Psoas muscle (tissue), 8 donors: Measurements from ENCODE around the gene RTP5. TPM values are rescaled to one million over a fixed set of nuclear protein-coding genes. Genes with fewer than 3 reads are reported as not detected.

ENCODE experiments used
- ATAC-seq, 4 donors: fragments of 200-7000 bp; cut with Tn5 transposase; one replicate each; pipeline ENCODE4 v1.9.1; 2020; ENCODE audit warnings: moderate library complexity in 3 of 4, mild to moderate bottlenecking in 2 of 4
- DNase-seq, 2 donors: peaks; one replicate each; pipeline ENCODE4 v3.0.0-alpha.2; 2020
- H3K27ac ChIP-seq: fragments of 200-600 bp; one replicate; pipeline ENCODE4 v1.8.0; 2022
- H3K27me3 ChIP-seq, 3 donors: fragments of 200-600 bp in 1 of 3; one replicate each; pipeline versions ENCODE4 v1.6.1 to v1.8.0; 2013 to 2022; ENCODE audit warnings: low read length in 2 of 3, mild to moderate bottlenecking in 2 of 3, moderate library complexity in 1 of 3; ENCODE audit not compliant: insufficient read depth in 3 of 3
- H3K36me3 ChIP-seq, 2 donors: fragments of 200-600 bp in 1 of 2; one replicate each; pipeline versions ENCODE4 v1.6.1 to v1.8.0; 2013 to 2022; ENCODE audit warnings: low read depth in 1 of 2, mild to moderate bottlenecking in 1 of 2, moderate library complexity in 1 of 2; ENCODE audit not compliant: insufficient read depth in 1 of 2
- H3K4me1 ChIP-seq: fragments of 200-600 bp; one replicate; pipeline ENCODE4 v1.8.0; 2022
- H3K4me3 ChIP-seq: fragments of 200-600 bp; one replicate; pipeline ENCODE4 v1.8.0; 2022; ENCODE audit warnings: mild to moderate bottlenecking
- H3K9me3 ChIP-seq: fragments of 200-600 bp; one replicate; pipeline ENCODE4 v1.8.0; 2022
- WGBS, 3 donors: extraction: QIAGEN DNeasy Blood & Tissue Kit; methylation state at CpG; one replicate each; pipeline versions ENCODE4 v1.1.6 to v1.1.7; 2013; 5-methylcytosine and 5-hydroxymethylcytosine counted together
- intact Hi-C, 2 donors: fragments of 100-400 bp; cut with DNase I; formaldehyde crosslinking; loops; one replicate each; pipeline versions ENCODE4 v1.11.0 to v1.14.2; 2022
- polyA plus RNA-seq, 3 donors: library from polyadenylated mRNA; stranded (reverse); fragments of 200-250 nt; gene quantifications; one replicate each; pipeline ENCODE4 v1.2.3, GENCODE V29; 2013
- total RNA-seq, 4 donors: library from RNA; stranded (reverse); fragmentation: NEBNext Ultra II Directional in 2 of 4; extraction: Animal tissue kit (Norgen Biotek cat#: 25700) in 2 of 4; gene quantifications; one replicate each; pipeline versions ENCODE4 v1.2.1 to v1.2.4, GENCODE V29; 2021 to 2023
- TF ChIP-seq, protein P1 (sequence below): fragments of 200-600 bp; IDR thresholded peaks from one replicate; pipeline ENCODE4 v1.8.0; 2022; ENCODE audit warnings: antibody characterized with exemption
- donor health status: healthy with polysubstance abuse.
- donor health status: DM: no; HTN: no; CAD: no; lungs with moderate emphysema.
- donor health status: Bipolar disorder and iron deficiency.
- donor health status: healthy.
- donor health status: DM: yes; HTN: yes; CAD: no.
- donor health status: DM: no; HTN: no; CAD: no.
- donor health status: DM: no; HTN: no; CAD: no.
- donor health status: DM: yes; HTN: yes; CAD: no.

The RTP5 gene
- total and polyA plus RNA-seq, 7 donors = 0.01 TPM; not detected in 6

DNA sequence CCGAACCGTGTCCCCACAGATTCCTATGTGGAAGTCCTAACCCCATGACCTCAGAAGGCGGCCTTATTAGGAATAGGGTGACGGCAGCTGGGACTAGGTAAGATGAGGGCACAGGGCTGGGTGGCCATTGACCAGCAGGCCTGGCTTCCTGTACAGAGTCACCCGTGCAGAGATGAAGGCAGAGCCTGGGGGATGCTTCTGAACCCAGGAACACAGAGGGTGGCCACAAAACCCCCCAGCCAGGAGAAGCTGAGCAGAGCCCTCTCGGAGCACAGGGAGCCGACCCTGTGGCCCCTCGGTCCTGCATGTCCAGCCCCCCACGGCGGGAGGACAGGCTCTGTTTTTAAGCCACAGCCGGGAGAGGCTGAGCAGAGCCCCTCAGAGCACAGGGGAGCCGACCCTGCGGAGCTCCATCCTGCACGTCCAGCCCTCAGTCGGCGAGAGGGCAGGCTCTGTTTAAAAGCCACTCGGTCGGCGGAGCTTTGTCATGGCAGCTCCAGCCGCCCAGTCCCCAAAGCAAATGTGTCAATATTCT, 13.6 kb upstream of the RTP5 start:
- WGBS, 3 donors = 76 to 79% (median 77%) methylated on average over 19 to 20 of the region's 20 CpGs
- DNase-seq (no peak), ATAC-seq (no peak)
- Histone ChIP-seq H3K4me3 (no peak overlapping the region), H3K36me3 (no peaks in the 10 kb centered on the region), H3K9me3 (no peaks in the 10 kb centered on the region), H3K27me3 (peaks cover 0 to 10% (median 0%) of the 10 kb centered on the region in 3 donors), H3K27ac (no peak overlapping the region), H3K4me1 (peaks cover 14% of the 10 kb centered on the region)
- TF ChIP-seq, protein P1, sequence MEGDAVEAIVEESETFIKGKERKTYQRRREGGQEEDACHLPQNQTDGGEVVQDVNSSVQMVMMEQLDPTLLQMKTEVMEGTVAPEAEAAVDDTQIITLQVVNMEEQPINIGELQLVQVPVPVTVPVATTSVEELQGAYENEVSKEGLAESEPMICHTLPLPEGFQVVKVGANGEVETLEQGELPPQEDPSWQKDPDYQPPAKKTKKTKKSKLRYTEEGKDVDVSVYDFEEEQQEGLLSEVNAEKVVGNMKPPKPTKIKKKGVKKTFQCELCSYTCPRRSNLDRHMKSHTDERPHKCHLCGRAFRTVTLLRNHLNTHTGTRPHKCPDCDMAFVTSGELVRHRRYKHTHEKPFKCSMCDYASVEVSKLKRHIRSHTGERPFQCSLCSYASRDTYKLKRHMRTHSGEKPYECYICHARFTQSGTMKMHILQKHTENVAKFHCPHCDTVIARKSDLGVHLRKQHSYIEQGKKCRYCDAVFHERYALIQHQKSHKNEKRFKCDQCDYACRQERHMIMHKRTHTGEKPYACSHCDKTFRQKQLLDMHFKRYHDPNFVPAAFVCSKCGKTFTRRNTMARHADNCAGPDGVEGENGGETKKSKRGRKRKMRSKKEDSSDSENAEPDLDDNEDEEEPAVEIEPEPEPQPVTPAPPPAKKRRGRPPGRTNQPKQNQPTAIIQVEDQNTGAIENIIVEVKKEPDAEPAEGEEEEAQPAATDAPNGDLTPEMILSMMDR = no peak
- intact Hi-C loops = no loop called here

DNA sequence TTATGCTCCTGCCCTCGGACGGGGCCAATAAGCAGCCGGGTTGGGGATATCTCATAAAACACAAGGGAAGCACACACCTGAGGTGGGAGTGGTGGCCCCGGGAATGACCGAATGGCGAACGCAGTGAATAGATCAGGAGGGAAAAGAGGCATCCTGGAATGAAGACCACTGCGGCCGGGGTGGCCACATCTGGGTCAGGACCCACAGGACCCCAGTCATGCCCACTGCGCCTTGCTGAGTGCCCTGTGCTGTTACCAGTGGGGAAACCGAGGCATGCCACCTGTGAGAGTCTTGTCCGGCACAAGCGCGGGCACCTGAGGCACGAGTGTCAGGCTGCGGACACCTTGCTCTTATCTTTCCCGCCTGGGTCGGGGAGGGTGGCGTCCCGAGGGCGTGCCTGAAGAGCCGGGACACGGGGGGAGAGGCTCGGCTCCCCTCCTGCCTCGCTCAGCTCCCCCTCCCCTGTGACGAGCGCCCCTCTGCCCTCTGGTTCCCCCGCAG, 12.4 kb upstream of the RTP5 start:
- DNase-seq = peak in 1 of 2 donors; percentile 13
- intact Hi-C loops = no loop called here
- Histone ChIP-seq H3K4me1 (peaks cover 14% of the 10 kb centered on the region), H3K36me3 (no peaks in the 10 kb centered on the region), H3K27me3 (peaks cover 0 to 18% (median 1%) of the 10 kb centered on the region in 3 donors), H3K4me3 (no peak overlapping the region), H3K9me3 (no peaks in the 10 kb centered on the region), H3K27ac (no peak overlapping the region)
- TF ChIP-seq, protein P1 = no peak
- 87 to 89% (median 88%) methylated on average over 14 to 27 of the region's 28 CpGs for WGBS, 3 donors
- ATAC-seq = no peak

DNA sequence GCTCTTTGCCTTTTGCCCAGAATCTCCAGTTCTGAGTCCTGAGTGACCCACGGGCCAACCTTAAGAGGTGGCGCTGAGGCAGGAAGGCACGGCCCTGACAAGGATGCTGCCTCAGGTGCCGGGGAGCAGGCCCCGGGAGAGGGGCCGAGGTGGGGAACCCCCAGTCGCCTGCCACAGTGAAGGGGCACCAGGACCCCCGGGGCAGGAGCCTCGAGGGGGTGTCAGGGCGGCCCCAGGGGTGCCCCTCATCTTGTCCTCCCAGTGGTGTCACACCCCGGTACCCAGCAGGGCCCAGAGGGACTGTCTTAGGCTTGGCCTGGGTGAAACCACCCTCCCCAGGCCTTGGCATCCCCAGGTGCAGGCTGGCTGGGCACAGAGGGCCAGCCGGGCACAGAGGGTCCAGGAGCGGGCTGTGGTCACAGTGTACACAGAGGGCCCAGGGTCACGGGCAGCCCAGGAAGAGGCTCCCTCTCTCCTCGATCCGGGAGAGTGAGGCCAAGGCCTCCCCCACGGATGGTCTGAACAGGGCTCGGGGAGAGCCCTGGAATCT, 11.9 kb upstream of the RTP5 start:
- peak in 1 of 2 donors; percentile 41 for DNase-seq
- no peak for ATAC-seq
- Histone ChIP-seq H3K27ac (no peak overlapping the region), H3K36me3 (no peaks in the 10 kb centered on the region), H3K9me3 (no peaks in the 10 kb centered on the region), H3K27me3 (peaks cover 0 to 24% (median 1%) of the 10 kb centered on the region in 3 donors), H3K4me1 (peaks cover 14% of the 10 kb centered on the region), H3K4me3 (no peak overlapping the region)
- TF ChIP-seq, protein P1 = no peak
- intact Hi-C loops = no loop called here
- WGBS, 3 donors = 85 to 90% (median 86%) methylated on average over 18 of the region's 18 CpGs

DNA sequence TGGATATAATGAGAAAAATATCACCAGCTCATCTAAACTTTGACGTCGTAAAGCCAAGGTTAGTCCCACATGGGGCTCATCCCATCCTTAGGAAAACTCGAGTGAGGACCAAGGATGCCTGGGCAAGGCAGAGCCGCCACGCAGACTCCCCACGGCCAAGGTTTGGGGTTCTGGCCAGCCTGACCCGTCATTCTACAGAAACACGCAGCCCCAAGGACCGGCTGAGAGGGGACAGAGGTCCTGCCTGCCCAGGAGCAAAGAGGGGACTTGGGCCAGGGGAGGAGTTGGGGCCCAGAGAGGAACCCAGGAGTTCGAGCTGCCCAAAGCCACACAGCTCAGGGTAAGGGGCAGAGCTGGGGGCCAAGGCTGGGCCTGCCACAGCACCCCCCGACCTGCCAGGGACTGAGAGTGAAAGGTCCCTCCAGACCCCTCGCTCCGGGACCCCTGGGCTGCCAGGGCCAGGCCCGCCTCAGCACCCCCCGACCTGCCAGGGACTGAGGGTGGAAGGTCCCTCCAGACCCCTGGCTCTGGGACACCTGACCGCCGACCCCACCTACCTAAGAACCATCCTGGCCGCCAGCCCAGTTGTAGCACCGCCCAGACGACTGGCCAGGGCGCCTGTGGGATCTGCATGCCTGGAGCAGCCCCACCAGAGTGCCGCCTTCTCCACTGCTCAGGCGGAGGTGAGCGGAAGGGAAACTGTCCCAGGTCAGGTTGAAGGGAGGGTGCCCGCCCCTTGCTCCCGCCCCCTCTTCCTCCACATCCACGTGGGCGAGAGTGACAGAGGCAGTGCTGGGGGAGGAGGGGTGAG, 11.1 kb upstream of the RTP5 start, which contains the start of gene PDCD1:
Gene PDCD1 (minus strand): TSS at position 689 of the 811 bp plus-strand sequence. CDS start 56 bp downstream, at position 633.
- TF ChIP-seq, protein P1 = no peak

More for the DNA sequence above, 11.1 kb upstream of the RTP5 start, which contains the start of gene PDCD1:
- ATAC-seq (peak in 3 of 4 donors; percentile 1 to 11 (median 7)), DNase-seq (peak; percentile 29 to 54)
- Histone ChIP-seq H3K9me3 (no peaks in the 10 kb centered on the region), H3K4me3 (peak within 1 kb of the TSS; percentile 52), H3K4me1 (peaks cover 14% of the 10 kb centered on the region), H3K27ac (peak within 1 kb of the TSS; percentile 70), H3K36me3 (no peaks in the 10 kb centered on the region), H3K27me3 (peaks cover 0 to 32% (median 1%) of the 10 kb centered on the region in 3 donors)
- 71 to 79% (median 75%) methylated on average over 20 to 28 of the region's 28 CpGs for WGBS, 3 donors
- intact Hi-C loops = no loop called here
